Activated CD8-positive, alpha-beta memory T cell treated with anti-CD3 and anti-CD28 coated beads, Interleukin-2, amount 50 U/mL, for 24 hours (primary cell): ENCODE measurements around the gene MEPCE.
"Not testable (repeated sequence)": the region's sequence is repeated elsewhere in the genome, so short reads cannot be mapped to it uniquely, and the experiment has no call there.

Source experiments
- DNase-seq: peaks from one replicate; pipeline ENCODE4 v3.0.0-alpha.2; 2020; ENCODE audit errors: extremely low read depth

Gene MEPCE

DNA sequence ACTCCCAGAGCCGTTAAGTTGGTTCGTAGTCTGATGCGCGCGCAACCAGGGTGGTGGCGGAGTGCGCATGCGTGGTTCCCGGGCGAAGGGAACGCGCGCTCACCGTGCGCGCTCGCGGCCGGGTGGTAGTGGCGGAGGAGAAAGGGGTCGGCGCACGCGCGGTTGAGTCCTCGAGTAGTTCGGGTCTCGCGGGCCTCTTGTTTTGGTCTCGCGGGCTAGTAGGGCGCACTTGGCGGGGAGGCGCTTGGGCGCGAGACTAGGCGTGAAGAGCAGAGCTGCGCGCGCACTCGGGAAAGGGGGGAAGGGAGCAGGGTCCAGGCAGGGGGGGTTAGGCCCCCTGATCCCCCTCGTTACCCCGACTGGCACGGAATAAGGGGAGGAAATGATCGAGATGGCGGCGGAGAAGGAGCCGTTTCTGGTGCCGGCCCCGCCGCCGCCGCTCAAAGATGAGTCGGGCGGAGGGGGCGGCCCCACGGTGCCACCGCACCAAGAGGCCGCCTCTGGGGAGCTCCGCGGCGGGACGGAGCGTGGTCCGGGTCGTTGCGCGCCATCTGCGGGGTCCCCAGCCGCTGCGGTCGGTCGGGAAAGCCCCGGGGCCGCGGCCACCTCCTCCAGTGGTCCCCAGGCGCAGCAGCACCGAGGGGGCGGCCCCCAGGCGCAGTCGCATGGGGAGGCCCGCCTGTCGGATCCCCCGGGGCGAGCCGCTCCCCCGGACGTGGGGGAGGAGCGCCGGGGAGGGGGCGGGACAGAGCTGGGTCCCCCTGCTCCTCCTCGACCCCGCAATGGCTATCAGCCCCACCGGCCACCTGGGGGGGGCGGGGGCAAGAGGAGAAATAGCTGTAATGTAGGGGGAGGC lies at the start of gene MEPCE:
Gene MEPCE, plus strand, starts transcription at position 195 of the 856 bp plus-strand sequence. Its CDS starts 188 bp downstream, at position 383.
- DNase-seq = peak; percentile 91

DNA sequence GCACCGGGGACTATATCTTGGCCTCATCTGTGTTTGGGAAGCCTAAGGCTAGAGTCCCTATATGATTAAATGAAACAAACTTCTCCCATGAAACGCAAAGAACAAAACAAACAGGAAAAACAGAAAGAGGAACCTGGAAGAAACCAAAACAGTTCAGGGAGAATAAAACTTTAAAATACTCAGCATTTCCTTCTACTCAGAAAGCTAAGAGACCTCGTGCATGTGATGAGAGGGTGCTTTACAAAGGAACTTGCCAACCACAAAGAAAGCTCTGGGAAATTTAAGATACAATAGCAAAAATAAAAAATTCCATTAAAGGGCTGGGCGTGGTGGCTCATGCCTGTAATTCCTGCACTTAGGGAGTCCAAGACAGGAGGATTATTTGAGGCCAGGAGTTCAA lies 49.4 kb upstream of the MEPCE start:
- no peak for DNase-seq

GRCh38 chr7:100381531-100382233 lies 47.9 kb upstream of the MEPCE start:
- not testable (repeated sequence) for DNase-seq

- DNase-seq = not testable (repeated sequence)
Measured at GRCh38 chr7:100382234-100382853, 47.3 kb upstream of the MEPCE start.

GRCh38 chr7:100384628-100385294 lies 44.9 kb upstream of the MEPCE start:
- no peak for DNase-seq

DNA sequence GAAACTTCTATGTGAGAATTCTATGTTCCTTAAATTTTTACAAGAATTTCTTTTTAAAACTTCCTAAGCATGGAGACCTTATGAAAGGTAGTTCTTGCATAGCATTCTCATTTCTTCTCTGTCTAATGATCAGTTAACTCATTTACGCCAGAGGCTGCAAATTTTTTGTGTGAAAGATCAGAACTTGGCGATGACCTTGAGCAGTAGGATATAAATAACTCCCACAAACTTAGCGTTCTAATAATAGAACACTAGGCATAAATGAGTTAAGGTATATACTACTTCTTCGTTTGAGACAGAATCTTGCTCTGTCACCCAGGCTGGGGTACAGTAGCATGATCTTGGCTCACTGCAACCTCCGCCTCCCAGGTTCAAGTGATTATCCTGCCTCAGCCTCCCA lies 42.7 kb upstream of the MEPCE start:
- DNase-seq = no peak

- no peak for DNase-seq
Measured at GRCh38 chr7:100387695-100388094, 41.9 kb upstream of the MEPCE start.

- no peak for DNase-seq
Measured at GRCh38 chr7:100389437-100390088, 40.1 kb upstream of the MEPCE start.

- DNase-seq = no peak
Measured at GRCh38 chr7:100390286-100391009, 39.2 kb upstream of the MEPCE start.

GRCh38 chr7:100393233-100393905 lies 36.3 kb upstream of the MEPCE start:
- DNase-seq = no peak

DNA sequence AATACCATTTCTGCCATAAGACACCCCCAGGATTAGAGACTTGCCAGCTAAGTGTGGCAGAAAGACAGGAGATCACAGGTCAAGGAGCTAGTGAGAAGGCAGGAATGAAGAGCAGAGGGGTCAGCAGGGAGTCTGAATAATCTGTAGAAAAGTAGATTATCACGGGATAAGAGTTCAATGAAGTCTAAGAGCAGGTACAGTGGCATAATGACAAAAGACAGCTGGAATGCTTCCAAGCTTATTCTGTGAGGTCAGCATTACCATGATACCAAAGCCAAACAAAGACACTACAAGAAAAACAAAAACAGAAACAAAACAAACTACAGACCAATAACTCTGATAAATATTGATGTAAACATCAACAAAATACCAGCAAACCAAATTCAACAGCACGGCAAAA lies 35.6 kb upstream of the MEPCE start:
- no peak for DNase-seq

- no peak for DNase-seq
Measured at GRCh38 chr7:100396421-100396982, 33.1 kb upstream of the MEPCE start.

DNA sequence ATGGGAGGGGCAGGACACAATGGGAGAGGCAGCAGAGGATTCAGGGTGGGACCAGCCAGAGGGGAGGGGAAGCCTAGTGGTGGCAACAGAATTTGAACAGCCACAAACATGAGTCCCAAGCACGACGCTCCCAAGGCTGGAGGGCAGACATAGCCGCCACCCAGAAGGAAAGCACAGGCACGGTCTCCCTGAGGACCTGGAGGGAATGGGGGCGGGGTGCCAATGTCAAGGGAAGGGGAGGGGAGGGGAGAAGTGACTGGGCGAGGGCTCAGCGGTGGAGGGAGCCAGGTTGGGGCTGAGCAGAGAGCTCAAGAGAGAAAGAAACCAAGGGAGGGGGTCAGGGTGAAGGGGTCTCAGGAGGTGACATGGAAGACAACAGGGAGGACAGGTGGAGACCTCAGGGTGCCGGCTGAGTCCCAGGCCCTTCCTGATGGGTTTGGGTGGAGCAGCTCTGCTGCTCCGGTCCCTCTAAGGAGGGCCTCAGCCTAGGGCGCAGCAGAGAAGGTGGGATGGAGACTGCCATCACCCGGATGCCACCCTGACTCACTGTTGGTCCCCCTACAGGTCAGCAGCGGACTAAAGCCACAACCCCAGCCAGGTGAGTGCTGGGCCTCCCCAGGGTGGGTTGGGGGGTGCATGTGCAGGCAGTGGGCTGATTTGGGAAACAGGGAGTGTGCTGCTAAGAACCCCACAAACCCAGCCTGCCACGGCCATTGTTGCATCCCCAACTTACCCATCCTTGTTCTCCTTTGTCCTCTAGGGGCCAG lies 32.1 kb upstream of the MEPCE start:
- no peak for DNase-seq

DNA sequence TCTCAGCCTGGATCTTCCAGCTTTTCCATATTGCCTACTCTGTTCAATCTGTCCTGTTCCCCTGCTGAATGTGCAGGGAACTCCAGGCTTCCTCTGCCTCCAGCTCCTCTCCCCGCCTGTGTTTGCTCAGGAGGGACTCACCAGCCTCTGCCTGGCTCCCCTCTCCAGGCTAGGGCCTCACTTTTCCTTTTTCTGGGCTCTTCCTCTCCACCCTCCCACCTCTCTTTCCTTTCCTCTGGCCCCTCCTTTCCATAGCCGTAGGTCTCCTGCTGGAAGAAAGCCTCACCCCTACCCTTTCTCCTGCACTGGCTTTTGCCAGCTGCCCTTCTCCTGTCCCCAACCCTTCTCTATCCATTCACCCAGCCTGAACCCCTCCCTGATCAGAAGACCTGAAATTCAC lies 31.4 kb upstream of the MEPCE start:
- DNase-seq = no peak

GRCh38 chr7:100400041-100400440 lies 29.6 kb upstream of the MEPCE start:
- no peak for DNase-seq

DNA sequence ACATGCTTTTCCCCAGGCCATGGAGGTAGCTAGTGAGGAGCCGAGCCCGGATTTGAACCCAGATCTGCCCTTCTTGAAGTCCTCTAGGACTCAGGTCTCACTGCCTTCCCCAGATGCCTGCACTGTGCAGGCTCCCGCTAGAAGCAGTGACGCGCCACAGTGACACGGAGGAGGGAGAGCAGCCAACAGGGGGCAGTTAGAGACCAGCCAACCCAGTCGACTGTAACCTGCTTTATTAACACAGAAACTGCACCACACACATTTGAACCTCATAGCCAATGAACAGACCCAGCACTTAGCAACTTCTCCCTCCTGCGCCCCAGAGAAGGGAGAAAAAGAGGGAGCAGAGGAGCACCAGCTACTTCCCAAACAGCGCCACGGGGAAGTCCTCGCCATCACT lies 29.0 kb upstream of the MEPCE start:
- DNase-seq = no peak

DNA sequence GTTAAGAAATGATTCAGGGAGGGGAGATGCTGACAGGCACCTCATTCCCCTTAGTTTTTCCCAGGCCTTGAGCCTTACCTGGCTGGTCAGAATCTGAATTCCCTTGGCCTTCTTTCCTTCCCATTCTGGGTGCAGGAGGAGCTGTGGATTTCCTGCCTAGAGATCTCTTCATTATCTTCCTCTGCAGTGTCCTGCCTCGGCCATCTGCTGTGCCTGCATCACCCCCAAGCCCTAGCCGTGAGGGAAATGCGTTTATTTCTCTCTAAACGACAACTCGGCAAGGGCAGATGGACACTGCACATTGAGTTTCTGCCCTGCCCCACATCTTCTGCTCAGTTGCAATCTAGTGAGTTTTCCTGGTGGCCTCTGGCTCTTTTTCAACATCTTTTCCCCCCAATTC lies 27.8 kb upstream of the MEPCE start:
- no peak for DNase-seq

DNA sequence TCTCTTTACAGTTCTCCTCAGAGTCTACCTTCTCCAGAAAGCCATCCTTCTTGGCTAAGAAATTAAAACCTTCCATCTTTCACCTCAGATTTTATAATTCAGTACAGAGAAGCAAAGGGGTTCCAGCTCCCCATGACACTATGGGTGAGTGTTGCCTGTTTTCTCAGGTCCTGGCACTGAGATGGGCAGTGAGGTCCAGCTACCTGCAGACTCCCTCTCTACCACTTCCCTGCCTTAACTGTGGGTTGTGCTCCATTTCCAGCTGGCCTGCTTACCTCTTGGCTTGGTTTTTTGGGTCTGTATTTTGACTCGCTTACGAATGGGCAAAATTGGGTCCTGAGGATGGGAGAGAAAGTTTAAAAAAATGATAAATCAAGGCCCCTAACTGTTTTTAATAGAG lies 27.4 kb upstream of the MEPCE start:
- no peak for DNase-seq

GRCh38 chr7:100406767-100407166 lies 22.9 kb upstream of the MEPCE start:
- DNase-seq = no peak
